ENCODE measurements around the gene DNAJC5G. TPM values are rescaled to one million over a fixed set of nuclear protein-coding genes. Genes with fewer than 3 reads are reported as not detected.

Gene DNAJC5G
- total and polyA plus RNA-seq, 2 donors (not counting 3 experiments of a cell fraction or from before 2014, with no cell fraction given), result 0.77 to 1.4 TPM

DNA sequence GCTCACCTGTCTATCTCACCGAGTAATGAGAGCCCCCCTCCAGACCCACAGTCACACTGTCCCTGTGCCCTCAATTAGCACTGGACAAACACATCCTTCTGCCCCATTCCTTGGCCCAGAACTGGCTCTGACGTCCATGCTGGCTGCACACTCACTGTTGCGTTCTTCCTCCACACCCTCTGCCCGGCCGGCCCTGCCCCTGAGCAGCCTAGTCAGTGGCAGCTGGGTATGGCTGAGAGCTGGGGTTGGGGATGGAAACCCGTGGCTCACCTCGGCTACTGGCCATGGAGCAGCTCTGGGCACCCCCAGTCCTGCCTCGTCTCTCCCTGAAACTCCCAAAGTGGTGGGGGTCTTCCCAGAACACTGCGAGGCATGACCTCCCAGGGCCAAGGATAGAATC is 39.5 kb downstream of the DNAJC5G start:
- Histone ChIP-seq H3K9me3 (replicated peaks; ENCODE audit: control insufficient read depth, insufficient read depth, low read length) (no peaks in the 10 kb centered on the region), H3K27ac (ENCODE audit: insufficient read depth, low read depth, low read length) (no peak overlapping the region), H3K4me2 (ENCODE audit: insufficient read depth, low read length) (no peak overlapping the region), H4K20me1 (replicated peaks; ENCODE audit: control insufficient read depth, extremely low read depth, insufficient read depth, low read length) (no peaks in the 10 kb centered on the region), H3K79me2 (ENCODE audit: control insufficient read depth, insufficient read depth, low read length) (no peaks in the 10 kb centered on the region), H3K27me3 (ENCODE audit: control insufficient read depth in 2 of 2, insufficient read depth in 2 of 2, low read length in 2 of 2) (no peaks in the 10 kb centered on the region), H3K36me3 (ENCODE audit: control insufficient read depth in 2 of 2, extremely low read depth in 1 of 2, insufficient read depth in 2 of 2, low read length in 2 of 2) (peaks cover 0 to 3% of the 10 kb centered on the region in 2 experiments), H3K9ac (replicated peaks; ENCODE audit: extremely low read depth, insufficient read depth, low read length) (no peak overlapping the region), H2AFZ (ENCODE audit: low read depth, low read length) (no peak overlapping the region), H3K9me1 (replicated peaks; ENCODE audit: control insufficient read depth, extremely low read depth, insufficient read depth, low read length) (no peaks in the 10 kb centered on the region), H3K4me1 (ENCODE audit: control insufficient read depth, extremely low read depth, insufficient read depth, low read length) (peaks cover 6% of the 10 kb centered on the region), H3K4me3 (replicated peaks in 1 of 3; ENCODE audit: insufficient read depth in 1 of 3, low read depth in 1 of 3, low read length in 3 of 3) (no peak overlapping the region)
- no TSS peak for BruUV-seq (replicated peaks)
- no peak for FAIRE-seq
- dilution Hi-C loops (cut with MboI; ENCODE audit: extremely low pct_ligation_motif_present, low sequenced_read_pairs) (no loop called here), intact Hi-C loops (cut with micrococcal nuclease) (no loop called here)
- ChIA-PET POLR2A (no interaction called here), CTCF (interaction anchor here (1.0 to 2.5 kb wide), 2 partner anchors 12 to 49 kb away, joined by 3 to 12 read pairs; no protein-coding TSS in a partner anchor)
- TF ChIP-seq MYC (IDR thresholded peaks at IDR 0.05; ENCODE audit: low read depth, low read length), result no peak
- no peak for TF ChIP-seq POLR2A (IDR thresholded peaks at IDR 0.05; ENCODE audit: low read depth, low read length)
- no peak for TF ChIP-seq CTCF (IDR thresholded peaks at IDR 0.05; ENCODE audit: extremely low read depth in 1 of 2, insufficient read depth in 1 of 2, low read depth in 1 of 2, low read length in 2 of 2)
- no peak for TF ChIP-seq POLR2AphosphoS5 (IDR thresholded peaks at IDR 0.05; ENCODE audit: insufficient read depth, low read depth, low read length)
- TF ChIP-seq EZH2 (IDR thresholded peaks at IDR 0.05; ENCODE audit: borderline replicate concordance, low read depth, low read length, severe bottlenecking), result no peak
- TF ChIP-seq FOS (IDR thresholded peaks at IDR 0.05; ENCODE audit: borderline replicate concordance, insufficient read depth, low read length), result no peak
- no peak for TF ChIP-seq GATA2 (IDR thresholded peaks at IDR 0.05; ENCODE audit: insufficient read depth, insufficient read length, low read depth, low read length)
- TF ChIP-seq JUN (IDR thresholded peaks at IDR 0.05; ENCODE audit: borderline replicate concordance, insufficient read depth, insufficient read length, low read depth), result no peak
- TF ChIP-seq, protein P1, sequence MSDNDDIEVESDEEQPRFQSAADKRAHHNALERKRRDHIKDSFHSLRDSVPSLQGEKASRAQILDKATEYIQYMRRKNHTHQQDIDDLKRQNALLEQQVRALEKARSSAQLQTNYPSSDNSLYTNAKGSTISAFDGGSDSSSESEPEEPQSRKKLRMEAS (IDR thresholded peaks at IDR 0.05; ENCODE audit: insufficient read depth, insufficient read length), result no peak
- no peak for DNase-seq (ENCODE audit: low read depth, low spot score)

Data from endothelial cell of umbilical vein (primary cell).